K562 (cell line): ENCODE data around the gene OR9Q1.

ENCODE experiments used
- KAT8 ChIP-seq: fragments of 450-650 bp; IDR thresholded peaks from 2 replicates; pipeline ENCODE4 v1.6.1; 2016; ENCODE audit warnings: low read depth, mild to moderate bottlenecking
- NEUROD1 ChIP-seq: fragments of 150-350 bp; IDR thresholded peaks from 2 replicates; pipeline ENCODE4 v1.6.1; 2014; ENCODE audit warnings: borderline replicate concordance, low read length, low read depth; ENCODE audit not compliant: partially characterized antibody
- TF ChIP-seq, protein P1 (sequence below), 3 experiments: fragments of 200-800 bp in 1 of 3; sonication (Bioruptor generic) in 1 of 3; sonication (generic) in 1 of 3; formaldehyde crosslinking in 1 of 3; IDR thresholded peaks; 2 replicates each; pipeline versions ENCODE4 v1.6.1 to v1.8.0; 2016 to 2022; ENCODE audit warnings: mild to moderate bottlenecking in 2 of 3, missing compliant biosample characterization in 2 of 3, missing genetic modification characterization in 2 of 3, missing genetic modification reagents in 1 of 3

- TF ChIP-seq KAT8 = no peak
- TF ChIP-seq, protein P1, sequence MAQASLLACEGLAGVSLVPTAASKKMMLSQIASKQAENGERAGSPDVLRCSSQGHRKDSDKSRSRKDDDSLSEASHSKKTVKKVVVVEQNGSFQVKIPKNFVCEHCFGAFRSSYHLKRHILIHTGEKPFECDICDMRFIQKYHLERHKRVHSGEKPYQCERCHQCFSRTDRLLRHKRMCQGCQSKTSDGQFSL (CRISPR knock-in tag; IDR thresholded peaks at IDR 0.05) = no peak
- TF ChIP-seq, protein P1 (tag; IDR thresholded peaks at IDR 0.05) = no peak
- no peak for TF ChIP-seq NEUROD1
Measured at GRCh38 chr11:58134151-58134550, 110.5 kb downstream of the OR9Q1 start.
